GM12801 (cell line): ENCODE results near the gene ANGPT4.

Experiments used
- TF ChIP-seq, protein P1 (sequence below): IDR thresholded peaks from one replicate; pipeline ENCODE4 v1.5.1; 2011; ENCODE audit warnings: control low read depth; ENCODE audit not compliant: insufficient read length; ENCODE audit errors: extremely low read depth

ANGPT4 gene

DNA sequence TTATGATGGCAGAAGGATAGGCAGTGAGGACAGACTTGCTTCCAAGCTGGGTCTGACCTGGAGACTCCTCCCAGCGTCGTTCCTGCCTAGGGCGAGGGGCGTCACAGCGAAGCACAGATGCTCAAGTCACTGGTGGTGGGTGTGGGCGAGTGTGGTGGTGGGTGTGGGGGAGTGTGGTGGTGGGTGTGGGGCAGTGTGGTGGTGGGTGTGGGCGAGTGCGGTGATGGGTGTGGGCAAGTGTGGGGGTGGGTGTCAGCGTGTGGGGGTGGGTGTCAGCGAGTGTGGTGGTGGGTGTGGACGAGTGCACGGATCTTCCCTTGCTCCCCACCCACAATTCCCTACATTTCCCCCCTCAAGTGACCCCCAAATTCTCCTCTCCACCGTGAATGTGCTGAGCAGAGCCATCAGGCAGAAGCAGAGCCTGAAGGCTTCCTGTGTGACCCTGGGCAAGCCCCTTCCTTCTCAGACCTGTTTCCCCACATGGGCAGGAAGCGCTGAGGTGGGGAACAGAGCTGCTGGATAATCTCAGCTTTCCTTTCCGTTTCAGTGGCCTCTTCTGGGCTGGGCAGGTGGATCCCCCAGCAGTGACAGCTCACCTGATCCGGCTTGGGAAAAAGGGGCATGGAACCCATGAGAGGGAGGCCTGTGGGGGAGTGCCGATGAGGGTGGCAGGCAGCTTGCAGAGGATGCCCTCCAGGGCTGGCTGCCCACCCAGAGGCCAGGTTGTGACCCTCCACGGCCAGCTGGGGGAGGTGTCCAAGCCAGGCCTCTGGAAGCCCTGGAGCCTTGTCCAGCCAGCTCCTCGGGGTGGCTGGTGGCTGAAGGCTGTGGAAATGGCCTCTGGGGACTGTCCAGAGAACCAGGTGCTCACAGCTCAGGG lies 43.0 kb upstream of the ANGPT4 start:
- TF ChIP-seq, protein P1, sequence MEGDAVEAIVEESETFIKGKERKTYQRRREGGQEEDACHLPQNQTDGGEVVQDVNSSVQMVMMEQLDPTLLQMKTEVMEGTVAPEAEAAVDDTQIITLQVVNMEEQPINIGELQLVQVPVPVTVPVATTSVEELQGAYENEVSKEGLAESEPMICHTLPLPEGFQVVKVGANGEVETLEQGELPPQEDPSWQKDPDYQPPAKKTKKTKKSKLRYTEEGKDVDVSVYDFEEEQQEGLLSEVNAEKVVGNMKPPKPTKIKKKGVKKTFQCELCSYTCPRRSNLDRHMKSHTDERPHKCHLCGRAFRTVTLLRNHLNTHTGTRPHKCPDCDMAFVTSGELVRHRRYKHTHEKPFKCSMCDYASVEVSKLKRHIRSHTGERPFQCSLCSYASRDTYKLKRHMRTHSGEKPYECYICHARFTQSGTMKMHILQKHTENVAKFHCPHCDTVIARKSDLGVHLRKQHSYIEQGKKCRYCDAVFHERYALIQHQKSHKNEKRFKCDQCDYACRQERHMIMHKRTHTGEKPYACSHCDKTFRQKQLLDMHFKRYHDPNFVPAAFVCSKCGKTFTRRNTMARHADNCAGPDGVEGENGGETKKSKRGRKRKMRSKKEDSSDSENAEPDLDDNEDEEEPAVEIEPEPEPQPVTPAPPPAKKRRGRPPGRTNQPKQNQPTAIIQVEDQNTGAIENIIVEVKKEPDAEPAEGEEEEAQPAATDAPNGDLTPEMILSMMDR, result no peak

DNA sequence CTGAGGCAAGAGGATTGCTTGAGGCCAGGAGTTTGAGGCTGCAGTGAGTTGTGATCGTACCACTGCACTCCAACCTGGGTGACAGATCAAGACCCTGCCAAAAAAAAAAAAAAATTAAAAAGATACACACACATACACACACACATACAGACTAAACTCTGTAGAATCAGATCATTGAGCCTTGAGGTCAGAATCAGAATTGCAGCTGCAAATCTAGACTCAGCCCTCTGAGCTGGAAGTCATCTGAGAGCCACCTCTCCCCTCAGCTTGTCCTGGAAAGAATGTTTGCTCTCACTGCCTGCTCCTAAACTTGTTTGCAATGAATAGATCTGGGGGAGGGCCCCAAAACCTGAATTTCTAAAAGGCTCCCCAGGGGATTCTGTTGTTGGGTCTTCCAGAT lies 41.4 kb upstream of the ANGPT4 start:
- TF ChIP-seq, protein P1, result no peak

- TF ChIP-seq, protein P1, result no peak
These were observed 40.3 kb upstream of the ANGPT4 start for GRCh38 chr20:956330-956951.

GRCh38 chr20:955656-956055 lies 39.5 kb upstream of the ANGPT4 start:
- TF ChIP-seq, protein P1, result no peak

GRCh38 chr20:955111-955510 lies 39.0 kb upstream of the ANGPT4 start:
- TF ChIP-seq, protein P1, result no peak

- TF ChIP-seq, protein P1, result no peak
These were observed 37.6 kb upstream of the ANGPT4 start for GRCh38 chr20:953742-954141.

GRCh38 chr20:952196-952795 lies 36.2 kb upstream of the ANGPT4 start:
- TF ChIP-seq, protein P1, result no peak
